Medulla oblongata (tissue), 1 donor: ENCODE measurements around the gene ARMC3.
"Not testable (repeated sequence)": the region's sequence is repeated elsewhere in the genome, so short reads cannot be mapped to it uniquely, and the experiment has no call there.

Source experiments
- DNase-seq: peaks from one replicate; pipeline ENCODE4 v3.0.0-alpha.2; 2015; ENCODE audit errors: extremely low spot score

Gene ARMC3

DNA sequence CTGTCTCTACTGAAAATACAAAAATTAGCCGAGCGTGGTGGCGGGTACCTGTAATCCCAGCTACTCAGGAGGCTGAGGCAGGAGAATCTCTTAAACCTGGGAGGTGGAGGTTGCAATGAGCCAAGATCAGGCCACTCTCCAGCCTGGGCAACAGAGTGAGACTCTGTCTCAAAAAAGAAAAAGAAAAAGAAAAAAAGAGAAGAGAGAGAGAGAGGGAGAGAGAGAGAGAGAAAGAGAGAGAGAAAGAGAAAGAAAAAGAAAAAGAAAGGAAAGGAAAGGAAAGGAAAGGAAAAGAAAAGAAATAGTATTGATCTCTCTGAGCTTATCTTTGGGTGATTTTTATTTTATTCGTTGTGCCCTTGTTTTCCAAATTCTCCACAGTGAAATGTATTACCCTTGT is 1.2 kb downstream of the ARMC3 start:
- not testable (repeated sequence) for DNase-seq

DNA sequence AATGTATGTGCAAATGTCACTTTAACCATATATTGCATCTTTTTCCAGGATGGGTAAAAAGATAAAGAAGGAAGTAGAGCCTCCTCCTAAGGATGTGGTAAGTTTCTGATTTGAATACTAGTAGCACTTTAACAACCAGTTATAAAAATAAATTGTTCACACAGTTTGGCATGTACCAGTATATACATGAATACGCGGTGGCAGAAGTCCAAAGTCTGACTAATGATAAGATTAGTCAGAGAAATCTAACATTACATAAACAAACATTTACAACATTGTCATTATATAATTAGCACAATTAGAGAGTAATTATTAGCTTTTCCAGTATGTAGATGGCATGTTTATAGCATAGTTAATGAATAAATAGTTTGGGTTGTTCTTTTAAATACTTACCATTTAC is 4.1 kb downstream of the ARMC3 start:
- no peak for DNase-seq

DNA sequence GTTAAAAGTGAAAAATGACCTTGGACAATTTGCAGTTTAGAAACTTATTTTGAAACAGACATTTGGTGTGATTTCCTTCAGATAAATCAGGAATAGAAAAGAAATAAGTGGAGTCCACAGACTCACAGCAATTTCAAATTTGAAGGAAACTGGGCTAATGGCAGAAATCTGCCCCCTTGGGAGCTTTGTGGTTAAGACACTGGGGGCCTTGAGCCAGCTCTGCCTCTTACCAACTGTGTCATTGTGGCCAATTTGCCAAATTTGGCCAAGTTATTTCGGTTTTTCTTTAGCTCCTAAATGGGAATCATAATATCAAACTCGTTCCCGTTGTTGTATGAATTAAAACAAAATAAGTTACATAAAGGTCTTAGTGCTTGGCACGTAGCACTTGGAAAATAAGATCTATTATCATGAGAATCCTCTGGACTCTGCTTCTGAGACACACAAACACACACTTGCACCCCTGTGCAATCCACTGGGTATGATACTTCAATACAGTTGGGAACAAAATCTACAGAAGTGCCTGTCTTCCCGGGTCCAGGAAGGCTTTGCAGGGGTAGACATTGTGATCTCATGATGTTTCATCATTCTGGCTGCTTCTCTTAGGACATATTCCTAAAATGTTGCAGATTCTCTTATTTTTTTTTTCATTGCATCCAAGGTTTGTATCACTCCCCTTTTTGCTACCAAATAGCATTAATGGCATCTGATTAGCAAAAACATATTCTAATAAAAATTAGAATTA is 4.9 kb downstream of the ARMC3 start:
- DNase-seq, result peak; percentile 12

DNA sequence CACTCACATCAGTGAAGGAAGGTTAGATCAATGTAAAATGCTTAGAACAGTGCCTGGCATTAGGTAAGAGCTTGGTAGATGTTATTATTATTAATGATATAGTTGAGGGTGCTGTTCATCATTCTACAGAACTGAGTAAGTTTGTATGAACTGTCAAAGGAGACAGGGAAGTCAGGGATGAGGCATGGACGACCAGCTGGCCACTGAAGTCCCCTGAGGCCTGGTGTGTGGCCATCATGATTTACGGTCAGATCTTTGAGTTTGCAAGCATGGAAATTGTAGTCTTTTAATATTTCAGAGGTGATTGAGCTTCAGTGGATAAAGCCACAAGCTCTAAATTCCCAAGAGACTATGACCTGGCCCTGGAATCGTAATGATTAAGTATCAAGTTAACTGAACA is 6.9 kb downstream of the ARMC3 start:
- no peak for DNase-seq

DNA sequence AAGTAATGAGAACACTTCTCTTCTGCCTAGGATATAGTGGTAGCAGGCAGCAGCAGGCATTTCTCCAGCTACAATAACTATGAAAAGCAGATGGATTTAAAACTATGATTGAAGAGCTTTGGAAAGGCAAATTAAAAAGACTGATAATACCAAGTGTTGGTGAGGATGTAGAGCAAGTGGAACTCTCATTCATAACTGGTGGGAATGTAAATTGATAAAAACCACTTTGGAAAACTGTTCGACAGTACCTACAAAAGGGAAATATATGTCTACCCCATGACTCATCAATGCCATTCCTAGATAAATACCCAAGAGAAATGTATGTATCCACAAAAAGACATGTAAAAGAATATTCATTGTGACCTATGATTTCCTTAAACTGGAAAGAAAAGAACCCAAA is 14.6 kb downstream of the ARMC3 start:
- no peak for DNase-seq

DNA sequence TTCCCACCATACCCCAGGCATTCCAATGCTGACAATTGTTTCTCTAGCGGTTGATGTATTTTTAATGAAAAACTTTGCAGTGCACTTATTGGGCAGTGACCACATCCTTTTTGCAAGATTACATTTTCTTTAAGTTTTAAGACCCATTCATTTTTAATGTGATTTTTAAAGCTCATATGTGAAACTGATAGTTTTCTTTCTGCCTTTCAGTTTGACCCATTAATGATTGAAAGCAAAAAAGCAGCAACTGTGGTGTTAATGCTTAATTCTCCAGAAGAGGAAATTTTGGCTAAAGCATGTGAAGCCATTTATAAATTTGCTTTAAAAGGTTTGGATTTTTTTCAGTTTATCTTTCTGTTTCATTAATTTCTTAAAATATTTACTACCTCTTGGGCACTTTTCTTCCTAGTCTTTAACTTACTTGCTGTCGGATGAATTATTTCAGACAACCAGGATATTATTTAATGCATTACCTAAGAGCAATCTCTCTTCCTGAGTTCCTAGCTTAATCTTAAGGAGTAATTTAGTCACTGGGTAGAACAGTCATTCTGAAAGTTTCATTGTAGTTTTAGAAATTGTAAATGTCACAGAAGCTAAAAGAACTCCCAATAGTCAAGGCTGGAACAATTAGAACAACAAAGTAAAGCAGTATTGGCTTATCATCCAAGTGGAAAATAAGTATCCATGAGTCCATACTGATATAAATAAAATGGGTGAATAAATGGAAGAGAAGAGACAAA is 18.3 kb downstream of the ARMC3 start:
- no peak for DNase-seq

DNA sequence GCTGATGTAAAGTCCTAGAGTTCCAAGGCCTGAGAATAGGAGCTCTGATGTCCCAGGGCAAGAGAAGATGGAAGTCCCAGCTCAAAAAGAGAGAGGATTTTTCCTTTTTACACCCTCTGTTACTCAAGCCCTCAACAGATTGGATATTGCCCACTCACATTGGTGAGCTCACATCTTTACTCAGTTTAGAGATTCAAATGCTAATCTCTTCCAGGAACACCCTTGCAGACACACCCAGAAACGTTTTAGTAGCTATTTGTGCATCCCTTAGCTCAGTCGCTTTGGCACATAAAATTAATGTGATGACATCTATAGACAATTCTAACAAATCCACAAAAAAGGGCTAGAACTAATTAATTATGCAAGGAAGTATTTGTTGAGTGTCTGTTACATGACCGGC is 27.1 kb downstream of the ARMC3 start:
- DNase-seq, result no peak

DNA sequence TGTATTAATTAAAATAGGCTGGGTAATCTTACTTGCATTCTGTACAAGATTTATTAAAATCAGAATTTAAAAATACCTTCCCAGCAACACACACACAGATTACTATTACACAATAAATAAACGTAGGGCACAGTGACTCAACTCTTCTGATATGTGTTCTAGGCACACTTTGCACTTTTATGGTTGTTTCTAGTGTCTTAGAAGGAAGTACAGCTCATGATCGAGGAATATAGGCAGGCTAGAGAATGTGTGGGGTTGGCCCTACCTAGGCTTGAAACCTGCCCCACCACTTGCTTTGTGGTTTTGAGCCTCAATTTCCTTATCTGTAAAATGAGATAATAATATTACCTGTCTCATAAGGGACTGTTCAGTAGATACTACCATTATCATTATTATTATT is 30.5 kb downstream of the ARMC3 start:
- no peak for DNase-seq

DNA sequence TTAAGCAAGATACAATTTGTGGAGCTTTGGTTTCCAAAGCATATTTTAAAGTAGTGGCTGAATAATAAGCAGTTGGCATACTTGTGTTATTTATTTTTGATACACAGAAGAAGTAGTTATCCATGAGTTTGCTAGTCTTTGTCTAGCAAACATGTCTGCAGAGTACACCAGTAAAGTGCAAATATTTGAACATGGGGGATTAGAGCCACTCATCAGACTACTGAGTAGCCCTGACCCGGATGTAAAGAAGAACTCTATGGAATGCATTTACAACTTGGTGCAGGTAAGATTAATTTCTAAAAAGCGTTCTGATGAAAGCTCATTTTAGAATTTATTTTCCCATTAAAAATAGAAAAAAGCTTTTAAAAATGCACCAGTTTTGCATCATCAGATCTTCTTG is 31.4 kb downstream of the ARMC3 start:
- no peak for DNase-seq

DNA sequence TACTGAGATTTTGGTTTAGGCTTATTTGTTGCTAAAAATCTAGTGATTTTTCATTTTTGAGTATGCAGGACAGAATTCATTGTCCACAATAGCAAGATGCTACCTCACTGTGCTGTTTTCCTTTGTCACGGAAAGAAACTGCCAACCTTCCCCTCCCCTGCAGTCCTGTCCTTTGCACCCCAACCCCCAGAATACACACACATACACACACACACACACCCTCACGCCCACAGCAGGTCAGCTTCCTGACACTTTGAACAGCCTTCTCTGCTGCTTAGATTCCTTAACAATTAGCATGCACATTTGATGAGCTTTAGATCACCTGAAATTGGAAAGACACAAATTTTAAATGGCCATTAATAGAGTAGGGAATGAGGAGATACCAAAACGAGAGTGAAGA is 32.1 kb downstream of the ARMC3 start:
- no peak for DNase-seq

DNA sequence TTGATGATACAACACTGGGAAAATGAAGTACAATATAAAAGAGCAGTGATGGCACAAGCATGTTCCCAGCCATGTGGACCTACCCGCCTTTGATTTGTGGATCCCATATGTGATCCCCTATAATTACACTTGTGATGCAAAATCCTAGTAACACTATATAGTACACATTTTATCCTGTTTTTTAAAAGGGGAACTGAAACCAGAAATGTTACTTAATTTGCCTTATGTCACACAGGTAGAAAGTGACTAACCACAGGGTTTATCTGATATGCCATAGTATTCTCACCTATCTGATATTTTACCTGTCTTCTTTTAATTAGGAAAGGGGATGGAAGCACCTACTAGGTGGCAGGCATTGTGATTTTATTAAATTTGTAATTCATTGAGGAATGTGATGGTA is 35.0 kb downstream of the ARMC3 start:
- no peak for DNase-seq

DNA sequence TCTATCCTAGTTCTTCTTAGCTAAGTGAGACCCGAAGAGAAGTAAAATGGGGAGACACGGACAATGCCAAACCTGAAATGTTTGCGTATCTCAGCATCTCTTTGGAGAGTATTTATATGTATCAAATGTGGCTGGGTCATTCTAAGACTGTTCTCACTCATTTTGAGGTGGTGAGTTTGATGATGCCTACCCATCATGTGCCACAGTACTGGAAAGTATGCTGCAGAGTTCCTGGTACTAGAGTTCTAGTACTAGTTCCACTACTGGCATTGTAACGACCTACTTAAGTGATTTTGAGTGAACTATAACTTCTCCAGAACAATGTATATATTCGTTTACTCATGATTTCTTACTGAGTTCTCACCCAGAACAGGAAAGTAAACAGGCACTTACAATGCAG is 41.9 kb downstream of the ARMC3 start:
- no peak for DNase-seq

DNA sequence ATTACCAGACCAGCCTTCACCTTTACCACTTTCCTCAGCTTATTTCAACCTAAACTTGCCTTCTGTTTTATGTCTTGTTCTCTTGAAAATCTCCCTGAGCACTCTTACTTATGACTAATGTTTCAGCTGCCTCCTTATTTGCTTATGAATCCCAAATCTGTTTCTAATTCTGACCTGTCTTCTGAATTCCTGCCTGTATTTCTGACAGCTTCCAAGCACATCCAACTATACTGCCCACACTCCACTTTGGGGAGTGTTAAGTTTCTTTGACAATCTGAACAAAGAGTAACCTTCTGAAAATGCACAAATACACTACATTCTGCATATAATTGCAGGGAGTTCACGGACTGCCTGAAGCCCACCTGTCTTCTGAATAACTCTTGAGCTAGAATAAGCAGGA is 48.7 kb downstream of the ARMC3 start:
- DNase-seq, result no peak

DNA sequence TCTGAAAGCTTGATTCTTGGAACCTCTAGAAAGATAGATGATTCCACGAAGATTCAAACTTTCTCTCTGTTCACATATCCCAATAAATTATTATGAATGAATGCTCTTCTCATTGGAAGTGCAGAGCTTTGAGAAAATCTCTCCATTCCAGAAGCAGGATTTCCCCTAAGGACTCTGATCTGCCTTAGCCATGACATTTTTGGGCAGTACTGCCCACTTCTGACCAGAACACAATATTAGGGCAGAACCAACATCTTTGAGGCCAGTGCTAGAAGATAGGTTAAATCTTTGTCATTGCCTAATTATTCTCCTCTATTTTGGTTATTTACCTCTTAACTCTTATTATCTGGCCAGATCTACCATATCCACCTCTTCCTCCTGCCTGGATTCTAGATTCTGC is 49.9 kb downstream of the ARMC3 start:
- peak; percentile 55 for DNase-seq

DNA sequence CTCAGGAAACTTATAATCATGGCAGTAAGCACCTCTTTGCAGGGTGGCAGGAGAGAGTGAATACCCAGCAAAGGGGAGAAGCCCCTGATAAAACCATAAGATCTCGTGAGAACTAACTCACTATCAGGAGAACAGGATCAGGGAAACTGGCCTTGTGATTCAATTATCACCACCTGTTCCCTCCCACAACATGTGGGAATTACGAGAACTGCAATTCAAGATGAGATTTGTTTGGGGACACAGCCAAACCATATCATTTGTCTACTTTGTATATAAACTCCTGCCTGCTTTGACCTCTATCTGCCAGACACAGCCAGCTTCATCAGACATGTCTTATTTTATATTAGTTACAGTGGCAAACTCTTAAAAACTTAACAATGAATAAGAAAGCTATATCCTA is 50.4 kb downstream of the ARMC3 start:
- DNase-seq, result no peak

DNA sequence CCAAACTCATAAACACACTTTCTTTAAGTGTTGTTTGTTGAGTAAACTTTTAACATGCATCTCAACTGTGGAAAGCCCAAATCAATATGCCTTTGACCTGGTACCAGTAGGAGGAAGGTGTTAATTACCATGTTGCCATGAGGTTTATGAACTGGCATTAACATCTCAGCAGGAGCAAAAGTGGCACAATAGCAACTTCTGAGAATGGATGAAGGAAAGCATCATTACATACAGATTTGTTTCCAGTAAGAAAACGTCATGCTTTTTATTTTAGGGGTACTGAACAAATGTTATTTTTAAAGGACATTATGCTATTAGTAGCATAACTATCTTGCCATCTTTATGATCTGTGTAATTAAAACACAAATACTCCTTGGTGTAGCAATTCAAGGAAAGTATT is 51.1 kb downstream of the ARMC3 start:
- no peak for DNase-seq

DNA sequence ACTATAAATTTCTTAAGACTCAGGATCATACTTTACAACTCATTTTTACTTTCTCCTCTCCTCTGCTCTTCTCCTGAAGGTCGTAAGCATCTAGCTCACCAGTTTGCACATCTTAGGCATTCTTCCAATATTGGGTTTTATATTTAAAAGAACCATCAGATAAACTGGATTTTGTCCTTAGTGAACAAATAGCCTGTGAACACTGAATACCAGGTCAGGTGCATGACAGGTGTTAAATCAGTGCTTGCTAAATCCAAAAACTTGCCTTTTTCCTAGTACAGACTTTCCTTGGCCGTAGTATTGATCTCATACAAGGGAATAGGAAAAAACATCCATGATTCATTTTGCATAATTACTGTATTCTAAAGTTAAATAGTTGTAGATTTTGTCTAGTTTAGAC is 53.0 kb downstream of the ARMC3 start:
- DNase-seq, result no peak

DNA sequence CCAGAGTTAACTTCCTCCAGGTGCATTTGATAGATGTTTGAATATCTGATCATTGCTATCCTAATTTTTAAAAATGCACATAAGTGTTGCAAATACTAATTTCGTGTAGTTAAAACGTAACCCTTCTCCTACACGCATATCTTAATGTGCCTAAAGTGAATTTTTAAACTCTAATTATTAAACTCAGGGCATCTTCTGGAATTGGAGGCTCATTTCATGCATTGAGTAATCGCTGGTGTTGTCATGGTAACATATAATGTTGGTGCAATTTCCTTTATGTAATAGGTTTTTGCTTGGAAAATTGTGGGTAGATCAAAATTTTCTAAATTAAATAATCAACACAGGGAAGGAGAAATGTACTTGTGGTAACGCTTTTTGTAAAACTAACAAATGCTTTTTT is 56.2 kb downstream of the ARMC3 start:
- no peak for DNase-seq

DNA sequence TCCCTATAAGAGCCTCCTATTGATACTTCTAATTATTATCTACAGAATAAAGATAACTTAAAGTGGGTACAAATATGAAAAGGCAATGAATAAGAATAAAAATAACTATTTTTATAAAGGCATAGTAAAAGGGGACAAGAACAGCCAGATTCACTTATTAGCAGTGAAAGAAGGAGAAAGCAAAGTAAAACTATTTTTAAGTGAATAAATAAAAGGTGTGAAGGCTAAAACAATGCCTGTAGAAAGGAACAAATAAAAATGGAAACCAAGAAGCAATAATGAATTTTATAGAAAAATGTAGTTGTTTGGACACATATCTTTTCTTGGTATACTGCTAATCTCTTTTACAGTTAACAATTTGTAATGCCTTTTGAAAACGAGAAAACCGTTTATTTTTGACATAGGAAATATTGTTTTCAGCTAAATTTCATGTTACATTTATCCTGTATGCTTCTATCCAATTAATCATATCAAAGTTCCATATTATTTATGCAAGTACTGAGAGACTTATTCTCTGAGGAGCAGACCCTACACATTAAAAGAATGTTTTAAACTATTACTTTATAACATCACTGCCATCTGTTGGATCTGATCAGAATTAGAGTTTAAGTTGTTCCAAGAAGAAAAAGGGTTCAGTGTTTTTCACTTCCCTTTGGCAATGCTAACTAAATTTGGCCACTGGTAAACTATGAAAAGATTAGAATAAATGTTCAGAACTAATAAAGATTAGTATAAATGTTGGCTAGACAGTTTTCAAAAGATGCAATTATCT is 59.1 kb downstream of the ARMC3 start:
- peak; percentile 85 for DNase-seq

DNA sequence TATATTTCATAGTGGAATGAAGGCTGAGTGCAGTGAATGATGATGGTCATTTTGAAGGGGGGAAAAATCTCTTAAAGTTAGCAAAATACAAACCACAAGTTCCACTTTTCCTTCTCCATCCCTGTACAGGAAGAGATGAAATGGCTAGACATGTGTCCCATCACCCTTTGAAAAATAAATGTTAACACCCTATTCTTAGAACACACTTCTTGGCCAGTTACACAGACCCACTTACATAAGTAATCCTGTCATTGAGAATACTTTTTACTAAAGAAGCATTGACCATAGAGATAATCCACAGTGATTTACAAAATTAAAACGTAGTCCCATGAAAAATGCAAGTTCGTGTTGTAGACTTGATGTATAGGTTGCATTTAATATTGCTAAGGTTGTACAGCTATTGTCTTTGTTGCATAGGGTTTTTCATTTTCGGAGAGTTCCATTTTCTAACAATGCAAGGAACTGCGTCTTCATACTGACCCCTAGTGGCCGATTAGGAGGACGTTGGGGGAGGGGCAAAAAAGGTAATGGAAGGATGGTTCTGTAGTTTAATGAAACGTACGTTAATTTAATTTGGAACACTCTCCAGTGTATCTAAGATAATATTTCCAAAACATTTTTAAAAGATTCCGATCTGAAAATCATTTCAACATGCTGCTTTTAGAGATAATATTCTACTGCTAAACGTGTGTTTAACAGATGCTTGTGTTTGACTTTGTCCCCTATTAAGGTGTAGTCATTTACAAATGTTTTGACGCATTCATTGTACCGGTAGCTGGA is 60.9 kb downstream of the ARMC3 start:
- DNase-seq, result peak; percentile 92

DNA sequence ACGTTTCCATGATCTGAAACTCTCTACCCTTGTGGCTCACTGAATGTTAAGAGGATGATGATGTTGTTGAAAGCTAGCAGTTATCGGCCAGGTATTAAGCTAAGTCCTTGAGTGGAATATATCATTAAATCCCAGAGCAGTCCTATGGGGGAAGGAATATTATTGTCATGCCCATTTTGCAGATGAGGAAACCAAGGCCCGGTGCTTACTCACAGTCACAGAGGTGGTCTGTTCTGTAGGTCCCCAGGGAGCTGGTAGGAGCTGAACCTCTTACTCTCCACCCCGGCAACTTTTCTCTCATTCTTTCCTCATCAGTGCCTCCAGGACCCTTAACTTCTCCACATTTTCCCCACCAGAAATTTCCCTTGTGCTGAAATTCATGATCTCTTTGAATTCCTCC is 62.6 kb downstream of the ARMC3 start:
- DNase-seq, result no peak

DNA sequence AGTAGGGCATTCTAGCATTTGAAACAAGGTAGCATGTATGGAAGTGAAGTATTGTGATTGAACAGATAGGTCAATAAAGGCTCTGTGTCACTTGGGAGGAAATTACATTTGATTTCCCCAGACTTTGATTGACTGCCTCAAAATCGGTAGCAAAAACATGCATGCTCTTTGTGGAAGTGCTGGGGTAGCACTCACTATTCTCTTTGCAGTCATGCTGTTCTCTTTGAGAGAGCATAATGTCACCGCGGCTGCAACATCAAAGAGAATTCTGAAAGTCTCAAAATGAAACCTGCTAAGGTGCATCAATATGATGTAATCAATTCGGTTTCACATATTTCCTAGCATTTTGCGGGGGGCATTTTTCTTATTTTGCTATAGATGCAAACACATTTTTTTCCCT is 64.2 kb downstream of the ARMC3 start:
- DNase-seq, result no peak
